PFSK-1 (cell line): ENCODE data around the gene CASP9.

Source experiments
- SIN3A ChIP-seq: IDR thresholded peaks from 2 replicates; pipeline ENCODE4 v1.6.1; 2012; ENCODE audit warnings: mild to moderate bottlenecking, low read length, moderate library complexity, borderline replicate concordance; ENCODE audit not compliant: insufficient read depth
- TAF1 ChIP-seq: IDR thresholded peaks from 2 replicates; pipeline ENCODE4 v1.6.1; 2012; ENCODE audit warnings: low read length, control low read depth, borderline replicate concordance; ENCODE audit not compliant: insufficient read depth

DNA sequence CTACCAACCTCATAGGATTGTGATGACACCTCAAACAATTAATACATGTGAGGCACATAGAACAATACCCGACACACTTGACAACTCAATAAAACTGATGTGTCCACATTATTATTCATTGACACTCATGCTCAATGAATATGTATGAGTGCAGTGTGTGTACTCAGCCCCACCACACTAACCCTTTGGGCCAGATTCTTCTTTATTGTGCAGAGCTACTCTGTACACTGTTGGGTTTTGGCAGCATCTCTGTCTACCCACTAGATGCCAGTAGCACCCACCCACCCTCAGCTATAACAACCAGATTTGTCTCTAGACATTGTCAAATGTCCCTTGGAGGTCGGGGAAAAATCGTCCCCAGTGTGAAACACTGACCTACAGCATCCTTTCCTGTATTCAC is 10.1 kb downstream of the CASP9 start:
- TF ChIP-seq TAF1 = no peak
- no peak for TF ChIP-seq SIN3A
